PC-9 (cell line): Measurements from ENCODE around the gene PLAGL1. TPM values are rescaled to one million over a fixed set of nuclear protein-coding genes. Genes with fewer than 3 reads are reported as not detected.

Experiments
- BruUV-seq: library from RNA; stranded (reverse); fragments of 400-500 nt; replicated peaks from 2 replicates; lab custom pipeline; 2021; lab: Mats Ljungman, UMichigan
- CTCF ChIA-PET: fragments of 300-600 bp; sonication (Branson Sonifier 250); formaldehyde crosslinking; loops from one replicate; lab custom pipeline; 2022; ENCODE audit warnings: antibody characterized with exemption; lab: Charles Lee
- POLR2A ChIA-PET: fragments of 300-600 bp; sonication (Branson Sonifier 250); formaldehyde crosslinking; loops from one replicate; lab custom pipeline; 2022; ENCODE audit warnings: antibody characterized with exemption; ENCODE audit not compliant: unreplicated experiment; lab: Charles Lee
- DNase-seq, 2 experiments: peaks; one replicate each; pipeline versions ENCODE4 v3.0.0 to v3.0.0-alpha.2; 2015 to 2022; ENCODE audit warnings: mixed read lengths in 1 of 2
- H2AFZ ChIP-seq: fragments of 200-600 bp; sonication (generic); 2 replicates; pipeline ENCODE4 v1.8.1; 2017; ENCODE audit warnings: antibody characterized with exemption
- H3F3A ChIP-seq: fragments of 200-600 bp; sonication (generic); 2 replicates; pipeline ENCODE4 v1.8.1; 2017; ENCODE audit warnings: antibody characterized with exemption, mild to moderate bottlenecking, low read depth; ENCODE audit not compliant: insufficient read depth
- H3K27ac ChIP-seq: fragments of 200-600 bp; sonication (generic); 2 replicates; pipeline ENCODE4 v1.6.1; 2016; ENCODE audit warnings: mixed run types
- H3K27me3 ChIP-seq: fragments of 200-600 bp; sonication (generic); 2 replicates; pipeline ENCODE4 v1.6.1; 2016; ENCODE audit warnings: low read depth, mixed run types; ENCODE audit not compliant: insufficient read depth
- H3K36me3 ChIP-seq: fragments of 200-600 bp; sonication (generic); 2 replicates; pipeline ENCODE4 v1.6.1; 2016; ENCODE audit warnings: low read depth, mixed run types
- H3K4me1 ChIP-seq: fragments of 200-600 bp; sonication (generic); replicated peaks from 2 replicates; pipeline ENCODE4 v1.6.1; 2016; ENCODE audit warnings: mixed run types; ENCODE audit not compliant: insufficient read depth
- H3K4me2 ChIP-seq: fragments of 200-600 bp; sonication (generic); 2 replicates; pipeline ENCODE4 v1.6.1; 2017; ENCODE audit warnings: mixed run types
- H3K4me3 ChIP-seq: fragments of 200-600 bp; sonication (generic); 2 replicates; pipeline ENCODE4 v1.6.1; 2016; ENCODE audit warnings: mixed run types
- H3K79me2 ChIP-seq: fragments of 200-600 bp; sonication (generic); 2 replicates; pipeline ENCODE4 v1.6.1; 2017; ENCODE audit warnings: low read depth, mixed run types
- H3K9me2 ChIP-seq: fragments of 200-600 bp; sonication (generic); 2 replicates; pipeline ENCODE4 v1.8.1; 2017; ENCODE audit warnings: mild to moderate bottlenecking; ENCODE audit not compliant: insufficient read depth
- H3K9me3 ChIP-seq: fragments of 200-600 bp; sonication (generic); 2 replicates; pipeline ENCODE4 v1.8.1; 2016; ENCODE audit warnings: low read depth; ENCODE audit not compliant: insufficient read depth
- H4K20me1 ChIP-seq: fragments of 200-600 bp; sonication (generic); 2 replicates; pipeline ENCODE4 v1.8.1; 2017; ENCODE audit not compliant: insufficient read depth
- CTCF ChIP-seq: fragments of 200-600 bp; sonication (generic); conservative IDR thresholded peaks from 2 replicates; pipeline ENCODE4 v1.6.1; 2017; ENCODE audit warnings: mixed run types, antibody characterized with exemption, mild to moderate bottlenecking, moderate library complexity
- EZH2 ChIP-seq: fragments of 200-600 bp; sonication (generic); IDR thresholded peaks from 2 replicates; pipeline ENCODE4 v1.8.0; 2017; ENCODE audit warnings: antibody characterized with exemption, low read depth
- intact Hi-C: fragments of 100-400 bp; cut with micrococcal nuclease; formaldehyde crosslinking; loops from one replicate; pipeline ENCODE4 v1.10.0; 2022; ENCODE audit not compliant: unreplicated experiment
- total RNA-seq: library from RNA; stranded (reverse); gene quantifications from 2 replicates; pipeline ENCODE4 v1.2.3, GENCODE V29; 2021

The PLAGL1 gene
- total RNA-seq, 1 experiment from 2014 or later: 8.3 TPM

DNA sequence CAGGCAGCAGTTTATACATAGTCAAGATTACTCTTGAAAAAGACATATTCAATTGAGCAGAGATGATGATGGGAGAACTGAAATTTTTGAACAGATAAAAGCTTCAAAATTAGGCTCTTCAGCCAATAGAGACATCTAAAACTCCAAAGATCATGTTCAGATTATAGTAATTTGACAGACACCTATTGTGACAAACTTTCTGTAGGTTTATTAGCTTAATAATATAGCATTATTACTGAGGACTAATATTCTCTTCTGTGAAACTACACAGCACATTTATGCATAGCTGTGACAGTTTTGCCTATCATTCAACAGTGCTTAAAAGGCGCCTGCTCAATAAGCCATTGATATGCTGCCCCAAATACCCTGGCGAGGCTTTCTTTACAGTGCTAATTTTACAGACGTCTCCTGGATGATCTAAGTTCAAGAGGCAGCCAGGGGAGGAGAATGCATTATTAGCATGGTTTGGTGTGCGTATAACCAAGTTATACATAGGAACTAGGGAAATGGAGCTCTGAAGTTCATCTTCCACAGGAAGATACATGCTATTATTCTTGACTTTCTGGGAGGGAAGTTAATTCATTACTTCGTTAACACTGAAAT lies 21.5 kb downstream of the PLAGL1 start:
- Histone ChIP-seq H3K4me2 (no peak overlapping the region), H3K27ac (no peak overlapping the region), H2AFZ (no peak overlapping the region), H3K9me2 (no peaks in the 10 kb centered on the region), H3K4me3 (no peak overlapping the region), H3K79me2 (no peaks in the 10 kb centered on the region), H3K4me1 (no peaks in the 10 kb centered on the region), H3F3A (no peaks in the 10 kb centered on the region), H4K20me1 (no peaks in the 10 kb centered on the region), H3K27me3 (no peaks in the 10 kb centered on the region), H3K9me3 (no peaks in the 10 kb centered on the region), H3K36me3 (no peaks in the 10 kb centered on the region)
- ChIA-PET CTCF (no interaction called here), POLR2A (interaction anchor here (0.6 kb wide), 1 partner anchor 648 kb away, joined by 3 read pairs; no protein-coding TSS in a partner anchor)
- intact Hi-C loops: no loop called here
- TF ChIP-seq CTCF: no peak
- TF ChIP-seq EZH2: no peak
- DNase-seq: no peak
- no TSS peak for BruUV-seq

DNA sequence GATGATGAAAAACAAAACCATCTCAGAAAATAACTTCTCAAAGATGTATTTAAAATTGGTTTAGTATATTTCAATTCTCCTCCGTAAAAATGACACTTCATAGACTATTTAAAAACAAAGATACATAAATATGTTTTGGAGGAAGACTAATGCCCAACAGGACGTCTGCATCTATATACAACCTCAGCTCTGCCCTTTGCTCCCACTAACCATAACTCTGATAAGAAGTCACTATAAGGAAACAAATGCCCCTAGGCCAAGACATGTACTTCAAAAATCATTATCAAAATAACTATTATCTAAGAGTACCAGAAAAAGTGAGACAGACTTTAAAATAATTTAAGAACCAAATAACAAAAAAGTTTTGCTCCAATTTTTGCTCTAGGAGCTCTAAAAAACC lies 23.4 kb downstream of the PLAGL1 start:
- no peaks in the 10 kb centered on the region for H3K4me1 ChIP-seq
- no peaks in the 10 kb centered on the region for H3K9me3 ChIP-seq
- ChIA-PET POLR2A (no interaction called here), CTCF (no interaction called here)
- no peaks in the 10 kb centered on the region for H3K27me3 ChIP-seq
- no peak overlapping the region for H3K4me2 ChIP-seq
- BruUV-seq: no TSS peak
- H3K79me2 ChIP-seq: no peaks in the 10 kb centered on the region
- intact Hi-C loops: no loop called here
- H2AFZ ChIP-seq: no peak overlapping the region
- H3K27ac ChIP-seq: no peak overlapping the region
- no peaks in the 10 kb centered on the region for H3F3A ChIP-seq
- no peaks in the 10 kb centered on the region for H3K9me2 ChIP-seq
- H3K36me3 ChIP-seq: no peaks in the 10 kb centered on the region
- TF ChIP-seq EZH2 (no peak), CTCF (no peak)
- no peaks in the 10 kb centered on the region for H4K20me1 ChIP-seq
- no peak for DNase-seq
- no peak overlapping the region for H3K4me3 ChIP-seq

DNA sequence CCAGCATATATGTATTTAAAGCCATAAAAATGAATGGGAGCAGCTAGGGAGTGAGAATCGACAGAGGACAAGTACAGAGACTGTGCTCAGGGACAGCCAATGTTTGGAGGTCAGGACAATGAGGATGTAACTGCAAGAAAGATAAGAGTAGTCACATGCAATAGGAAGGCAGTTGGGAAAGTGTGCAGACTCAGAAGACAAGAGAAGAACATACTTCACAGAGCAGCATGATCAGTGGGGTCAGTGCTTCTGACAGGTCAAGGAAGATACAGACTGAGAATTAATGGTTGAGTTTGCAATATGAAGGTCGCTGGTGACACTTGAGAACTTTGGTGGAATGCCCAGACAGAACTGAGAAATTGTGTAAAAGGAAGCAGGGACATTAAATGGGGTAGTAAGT lies 25.1 kb downstream of the PLAGL1 start:
- no TSS peak for BruUV-seq
- no peaks in the 10 kb centered on the region for H3K36me3 ChIP-seq
- POLR2A ChIA-PET: no interaction called here
- H4K20me1 ChIP-seq: no peaks in the 10 kb centered on the region
- no peak overlapping the region for H3K4me2 ChIP-seq
- H3K79me2 ChIP-seq: no peaks in the 10 kb centered on the region
- H3K4me3 ChIP-seq: no peak overlapping the region
- H3K27ac ChIP-seq: no peak overlapping the region
- no peaks in the 10 kb centered on the region for H3F3A ChIP-seq
- CTCF ChIA-PET: no interaction called here
- no peaks in the 10 kb centered on the region for H3K27me3 ChIP-seq
- no peak overlapping the region for H2AFZ ChIP-seq
- no peaks in the 10 kb centered on the region for H3K4me1 ChIP-seq
- intact Hi-C loops: no loop called here
- TF ChIP-seq CTCF (no peak), EZH2 (no peak)
- H3K9me2 ChIP-seq: no peaks in the 10 kb centered on the region
- no peaks in the 10 kb centered on the region for H3K9me3 ChIP-seq
- DNase-seq: no peak
